OCI-LY7 (cell line): ENCODE results near the gene G6PC3. TPM values are rescaled to one million over a fixed set of nuclear protein-coding genes. Genes with fewer than 3 reads are reported as not detected.

Source experiments
- BruUV-seq: library from RNA; stranded (reverse); fragments of 400-500 nt; replicated peaks from 2 replicates; lab custom pipeline; 2021; lab: Mats Ljungman, UMichigan
- CTCF ChIA-PET: fragments of 300-600 bp; sonication (Branson Sonifier 250); formaldehyde crosslinking; loops from one replicate; lab custom pipeline; 2022; ENCODE audit warnings: antibody characterized with exemption; ENCODE audit not compliant: unreplicated experiment; lab: Charles Lee
- POLR2A ChIA-PET: fragments of 300-600 bp; sonication (Branson Sonifier 250); formaldehyde crosslinking; loops from one replicate; lab custom pipeline; 2022; ENCODE audit warnings: antibody characterized with exemption; lab: Charles Lee
- DNase-seq: peaks from one replicate; pipeline ENCODE4 v3.0.0-alpha.2; 2015; ENCODE audit warnings: low spot score
- H2AFZ ChIP-seq: fragments of 200-600 bp; sonication (generic), shearing (Covaris generic); 2 replicates; pipeline ENCODE4 v1.6.1; 2014; ENCODE audit warnings: mild to moderate bottlenecking, antibody characterized with exemption, low read length, moderate library complexity
- H3K27ac ChIP-seq: fragments of 200-600 bp; sonication (generic); 2 replicates; pipeline ENCODE4 v1.5.1; 2014; ENCODE audit warnings: mixed run types, low read depth, mild to moderate bottlenecking, moderate library complexity, low read length, inconsistent platforms; ENCODE audit not compliant: poor library complexity, severe bottlenecking
- H3K36me3 ChIP-seq: fragments of 200-600 bp; sonication (generic); 2 replicates; pipeline ENCODE4 v1.6.1; 2014; ENCODE audit warnings: mild to moderate bottlenecking, antibody characterized with exemption, low read length, moderate library complexity, mixed read lengths; ENCODE audit not compliant: insufficient read depth
- H3K4me1 ChIP-seq: fragments of 200-600 bp; sonication (generic); 2 replicates; pipeline ENCODE4 v1.5.1; 2014; ENCODE audit warnings: mild to moderate bottlenecking, low read length; ENCODE audit not compliant: insufficient read depth, poor library complexity, severe bottlenecking
- H3K4me2 ChIP-seq: fragments of 200-600 bp; sonication (generic); 2 replicates; pipeline ENCODE4 v1.6.1; 2014; ENCODE audit warnings: mild to moderate bottlenecking, low read length
- H3K4me3 ChIP-seq: fragments of 200-600 bp; sonication (generic); 2 replicates; pipeline ENCODE4 v1.5.1; 2014; ENCODE audit warnings: mild to moderate bottlenecking, low read depth, low read length; ENCODE audit not compliant: poor library complexity, severe bottlenecking
- H3K79me2 ChIP-seq: fragments of 200-600 bp; sonication (generic); 2 replicates; pipeline ENCODE4 v1.6.1; 2016; ENCODE audit warnings: low read depth, mild to moderate bottlenecking, low read length, moderate library complexity, mixed read lengths; ENCODE audit not compliant: insufficient read depth
- H3K9me2 ChIP-seq: fragments of 200-600 bp; sonication (generic); 2 replicates; pipeline ENCODE4 v1.6.1; 2016; ENCODE audit warnings: mild to moderate bottlenecking, low read length, mixed read lengths; ENCODE audit not compliant: insufficient read depth
- H3K9me3 ChIP-seq: fragments of 200-600 bp; sonication (generic); 2 replicates; pipeline ENCODE4 v1.6.1; 2014; ENCODE audit warnings: mild to moderate bottlenecking, mixed run types, low read length, mixed read lengths
- H4K20me1 ChIP-seq: fragments of 200-600 bp; sonication (generic); 2 replicates; pipeline ENCODE4 v1.6.1; 2014; ENCODE audit warnings: mild to moderate bottlenecking, antibody characterized with exemption, low read length, moderate library complexity, mixed read lengths; ENCODE audit not compliant: insufficient read depth
- CTCF ChIP-seq: fragments of 200-600 bp; sonication (generic); conservative IDR thresholded peaks from 2 replicates; pipeline ENCODE4 v1.5.1; 2014; ENCODE audit warnings: mild to moderate bottlenecking, antibody characterized with exemption, low read length, moderate library complexity, mixed read lengths
- EZH2phosphoT487 ChIP-seq: fragments of 200-600 bp; sonication (generic); IDR thresholded peaks from 2 replicates; pipeline ENCODE4 v1.6.1; 2018; ENCODE audit warnings: low read depth, borderline replicate concordance, mild to moderate bottlenecking, mixed run types, antibody characterized with exemption, low read length, moderate library complexity, mixed read lengths
- intact Hi-C: fragments of 100-400 bp; cut with micrococcal nuclease; formaldehyde crosslinking; loops from one replicate; pipeline ENCODE4 v1.10.0; 2022; ENCODE audit not compliant: unreplicated experiment
- total RNA-seq, 2 experiments: library from RNA; depleted of rRNA in 1 of 2; stranded (reverse); fragments of >200 nt in 1 of 2; shearing (Covaris generic) in 1 of 2; gene quantifications; 2 replicates each; pipeline ENCODE4 v1.2.3, GENCODE V29; 2014 to 2022

G6PC3 gene
- total RNA-seq, 2 experiments from 2014 or later, result 20.6 to 46.1 TPM

DNA sequence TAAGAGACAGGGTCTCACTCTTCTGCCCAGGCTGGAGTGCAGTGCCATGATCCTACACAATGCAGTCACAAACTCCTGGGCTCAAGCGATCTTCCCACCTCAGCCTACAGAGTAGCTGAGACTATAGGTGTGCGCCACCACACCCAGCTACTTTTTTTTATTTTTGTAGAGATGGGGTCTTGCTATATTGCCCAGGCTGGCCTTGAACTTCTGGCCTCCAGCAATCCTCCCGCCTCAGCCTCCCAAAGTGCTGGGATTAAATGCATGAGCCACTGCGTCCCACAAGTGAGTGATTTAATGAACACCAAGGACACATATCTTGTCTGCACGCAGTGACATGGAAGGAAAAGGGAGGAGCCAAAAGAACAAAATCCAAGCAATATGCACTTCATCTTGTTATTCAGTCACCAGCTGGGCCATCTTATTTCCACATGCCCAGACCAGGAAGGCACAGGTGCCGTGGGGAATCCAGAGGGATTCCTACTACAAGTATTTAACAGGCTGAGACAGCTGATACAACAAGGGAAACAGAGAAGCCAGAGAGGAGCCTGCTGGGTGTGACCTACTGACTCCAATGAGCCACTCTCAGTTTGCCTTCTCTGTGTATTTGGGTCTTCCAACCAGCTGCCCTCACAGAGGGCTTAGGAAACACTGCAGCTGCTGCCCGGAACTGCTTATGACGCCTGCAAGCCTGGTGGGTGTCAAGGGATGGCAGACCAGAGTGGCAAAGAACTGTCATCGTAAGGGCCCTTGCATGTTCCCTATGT lies 21.1 kb upstream of the G6PC3 start:
- no peak for DNase-seq
- Histone ChIP-seq H3K79me2 (peaks cover 47% of the 10 kb centered on the region; the same call in 1 of the 2 replicates), H2AFZ (no peak overlapping the region), H3K27ac (no peak overlapping the region), H4K20me1 (0 out of 2 replicates have a peak, but pooled peaks cover 2% of the 10 kb centered on the region), H3K4me1 (no peaks in the 10 kb centered on the region), H3K36me3 (peaks cover 92% of the 10 kb centered on the region), H3K4me3 (no peak overlapping the region), H3K9me2 (no peaks in the 10 kb centered on the region), H3K4me2 (no peak overlapping the region), H3K9me3 (no peaks in the 10 kb centered on the region)
- ChIA-PET CTCF (no interaction called here), POLR2A (no interaction called here)
- intact Hi-C loops, result no loop called here
- TF ChIP-seq EZH2phosphoT487, result no peak
- no peak for TF ChIP-seq CTCF
- no TSS peak for BruUV-seq

GRCh38 chr17:44053125-44053872 lies 17.2 kb upstream of the G6PC3 start:
- TF ChIP-seq EZH2phosphoT487, result no peak
- TF ChIP-seq CTCF, result no peak
- H3K9me3 ChIP-seq, result no peaks in the 10 kb centered on the region
- intact Hi-C loops, result no loop called here
- H3K79me2 ChIP-seq, result peaks cover 64% of the 10 kb centered on the region; the same call in 1 of the 2 replicates
- no peak overlapping the region for H3K4me3 ChIP-seq
- H2AFZ ChIP-seq, result no peak overlapping the region
- H3K36me3 ChIP-seq, result peaks cover 95% of the 10 kb centered on the region
- ChIA-PET POLR2A (no interaction called here), CTCF (no interaction called here)
- no peaks in the 10 kb centered on the region for H3K4me1 ChIP-seq
- TSS peak; percentile 63 for BruUV-seq
- no peak for DNase-seq
- no peaks in the 10 kb centered on the region for H4K20me1 ChIP-seq
- no peak overlapping the region for H3K4me2 ChIP-seq
- no peaks in the 10 kb centered on the region for H3K9me2 ChIP-seq
- no peak overlapping the region for H3K27ac ChIP-seq
